K562 (cell line): ENCODE results near the gene GALNT18. TPM values are rescaled to one million over a fixed set of nuclear protein-coding genes. Genes with fewer than 3 reads are reported as not detected.

Source experiments
- polyA plus RNA-seq, 8 experiments: library from polyadenylated mRNA; depleted of rRNA in 4 of 8; stranded (reverse) in 5 of 8; unstranded in 3 of 8; fragments of >200 nt; fragmentation: Nextera tagmentation in 2 of 8; fragmentation: Illumina TruSeq in 1 of 8; extraction: Ambion mirVana in 2 of 8; extraction: Trizol in 1 of 8; gene quantifications; 2 replicates each; pipeline versions ENCODE4 v1.2.1 to v1.2.3, GENCODE V29; 2011 to 2014; ENCODE audit warnings: inconsistent platforms in 1 of 8, missing spikeins in 1 of 8
- total RNA-seq, 7 experiments: library from RNA; depleted of rRNA in 6 of 7; stranded (reverse); fragments of >200 nt in 6 of 7; fragmentation: Illumina TruSeq in 2 of 7; extraction: Trizol in 2 of 7; gene quantifications; 2 replicates each; pipeline versions ENCODE4 v1.2.1 to v1.2.3, GENCODE V29; 2011 to 2021; ENCODE audit warnings: low replicate concordance in 1 of 7
- TF ChIP-seq, protein P1 (sequence below): fragments of 200-600 bp; sonication (generic); IDR thresholded peaks from one replicate; pipeline ENCODE4 v1.6.1; 2012; ENCODE audit warnings: mild to moderate bottlenecking, low read depth, low read length, inconsistent platforms

Gene GALNT18
- total and polyA plus RNA-seq, 9 of the 15 experiments (the other 6 are each of a cell fraction or from before 2014, with no cell fraction given): not detected

- TF ChIP-seq, protein P1, sequence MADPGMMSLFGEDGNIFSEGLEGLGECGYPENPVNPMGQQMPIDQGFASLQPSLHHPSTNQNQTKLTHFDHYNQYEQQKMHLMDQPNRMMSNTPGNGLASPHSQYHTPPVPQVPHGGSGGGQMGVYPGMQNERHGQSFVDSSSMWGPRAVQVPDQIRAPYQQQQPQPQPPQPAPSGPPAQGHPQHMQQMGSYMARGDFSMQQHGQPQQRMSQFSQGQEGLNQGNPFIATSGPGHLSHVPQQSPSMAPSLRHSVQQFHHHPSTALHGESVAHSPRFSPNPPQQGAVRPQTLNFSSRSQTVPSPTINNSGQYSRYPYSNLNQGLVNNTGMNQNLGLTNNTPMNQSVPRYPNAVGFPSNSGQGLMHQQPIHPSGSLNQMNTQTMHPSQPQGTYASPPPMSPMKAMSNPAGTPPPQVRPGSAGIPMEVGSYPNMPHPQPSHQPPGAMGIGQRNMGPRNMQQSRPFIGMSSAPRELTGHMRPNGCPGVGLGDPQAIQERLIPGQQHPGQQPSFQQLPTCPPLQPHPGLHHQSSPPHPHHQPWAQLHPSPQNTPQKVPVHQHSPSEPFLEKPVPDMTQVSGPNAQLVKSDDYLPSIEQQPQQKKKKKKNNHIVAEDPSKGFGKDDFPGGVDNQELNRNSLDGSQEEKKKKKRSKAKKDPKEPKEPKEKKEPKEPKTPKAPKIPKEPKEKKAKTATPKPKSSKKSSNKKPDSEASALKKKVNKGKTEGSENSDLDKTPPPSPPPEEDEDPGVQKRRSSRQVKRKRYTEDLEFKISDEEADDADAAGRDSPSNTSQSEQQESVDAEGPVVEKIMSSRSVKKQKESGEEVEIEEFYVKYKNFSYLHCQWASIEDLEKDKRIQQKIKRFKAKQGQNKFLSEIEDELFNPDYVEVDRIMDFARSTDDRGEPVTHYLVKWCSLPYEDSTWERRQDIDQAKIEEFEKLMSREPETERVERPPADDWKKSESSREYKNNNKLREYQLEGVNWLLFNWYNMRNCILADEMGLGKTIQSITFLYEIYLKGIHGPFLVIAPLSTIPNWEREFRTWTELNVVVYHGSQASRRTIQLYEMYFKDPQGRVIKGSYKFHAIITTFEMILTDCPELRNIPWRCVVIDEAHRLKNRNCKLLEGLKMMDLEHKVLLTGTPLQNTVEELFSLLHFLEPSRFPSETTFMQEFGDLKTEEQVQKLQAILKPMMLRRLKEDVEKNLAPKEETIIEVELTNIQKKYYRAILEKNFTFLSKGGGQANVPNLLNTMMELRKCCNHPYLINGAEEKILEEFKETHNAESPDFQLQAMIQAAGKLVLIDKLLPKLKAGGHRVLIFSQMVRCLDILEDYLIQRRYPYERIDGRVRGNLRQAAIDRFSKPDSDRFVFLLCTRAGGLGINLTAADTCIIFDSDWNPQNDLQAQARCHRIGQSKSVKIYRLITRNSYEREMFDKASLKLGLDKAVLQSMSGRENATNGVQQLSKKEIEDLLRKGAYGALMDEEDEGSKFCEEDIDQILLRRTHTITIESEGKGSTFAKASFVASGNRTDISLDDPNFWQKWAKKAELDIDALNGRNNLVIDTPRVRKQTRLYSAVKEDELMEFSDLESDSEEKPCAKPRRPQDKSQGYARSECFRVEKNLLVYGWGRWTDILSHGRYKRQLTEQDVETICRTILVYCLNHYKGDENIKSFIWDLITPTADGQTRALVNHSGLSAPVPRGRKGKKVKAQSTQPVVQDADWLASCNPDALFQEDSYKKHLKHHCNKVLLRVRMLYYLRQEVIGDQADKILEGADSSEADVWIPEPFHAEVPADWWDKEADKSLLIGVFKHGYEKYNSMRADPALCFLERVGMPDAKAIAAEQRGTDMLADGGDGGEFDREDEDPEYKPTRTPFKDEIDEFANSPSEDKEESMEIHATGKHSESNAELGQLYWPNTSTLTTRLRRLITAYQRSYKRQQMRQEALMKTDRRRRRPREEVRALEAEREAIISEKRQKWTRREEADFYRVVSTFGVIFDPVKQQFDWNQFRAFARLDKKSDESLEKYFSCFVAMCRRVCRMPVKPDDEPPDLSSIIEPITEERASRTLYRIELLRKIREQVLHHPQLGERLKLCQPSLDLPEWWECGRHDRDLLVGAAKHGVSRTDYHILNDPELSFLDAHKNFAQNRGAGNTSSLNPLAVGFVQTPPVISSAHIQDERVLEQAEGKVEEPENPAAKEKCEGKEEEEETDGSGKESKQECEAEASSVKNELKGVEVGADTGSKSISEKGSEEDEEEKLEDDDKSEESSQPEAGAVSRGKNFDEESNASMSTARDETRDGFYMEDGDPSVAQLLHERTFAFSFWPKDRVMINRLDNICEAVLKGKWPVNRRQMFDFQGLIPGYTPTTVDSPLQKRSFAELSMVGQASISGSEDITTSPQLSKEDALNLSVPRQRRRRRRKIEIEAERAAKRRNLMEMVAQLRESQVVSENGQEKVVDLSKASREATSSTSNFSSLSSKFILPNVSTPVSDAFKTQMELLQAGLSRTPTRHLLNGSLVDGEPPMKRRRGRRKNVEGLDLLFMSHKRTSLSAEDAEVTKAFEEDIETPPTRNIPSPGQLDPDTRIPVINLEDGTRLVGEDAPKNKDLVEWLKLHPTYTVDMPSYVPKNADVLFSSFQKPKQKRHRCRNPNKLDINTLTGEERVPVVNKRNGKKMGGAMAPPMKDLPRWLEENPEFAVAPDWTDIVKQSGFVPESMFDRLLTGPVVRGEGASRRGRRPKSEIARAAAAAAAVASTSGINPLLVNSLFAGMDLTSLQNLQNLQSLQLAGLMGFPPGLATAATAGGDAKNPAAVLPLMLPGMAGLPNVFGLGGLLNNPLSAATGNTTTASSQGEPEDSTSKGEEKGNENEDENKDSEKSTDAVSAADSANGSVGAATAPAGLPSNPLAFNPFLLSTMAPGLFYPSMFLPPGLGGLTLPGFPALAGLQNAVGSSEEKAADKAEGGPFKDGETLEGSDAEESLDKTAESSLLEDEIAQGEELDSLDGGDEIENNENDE: no peak
Measured at GRCh38 chr11:11612439-11612838, 9.4 kb downstream of the GALNT18 start (continued).
